ENCODE data around the gene AARS2. TPM values are rescaled to one million over a fixed set of nuclear protein-coding genes. Genes with fewer than 3 reads are reported as not detected.

AARS2 gene
- polyA plus RNA-seq, 2 of the 4 experiments (the other 2 are of a cell fraction): 4.3 to 6.2 TPM

DNA sequence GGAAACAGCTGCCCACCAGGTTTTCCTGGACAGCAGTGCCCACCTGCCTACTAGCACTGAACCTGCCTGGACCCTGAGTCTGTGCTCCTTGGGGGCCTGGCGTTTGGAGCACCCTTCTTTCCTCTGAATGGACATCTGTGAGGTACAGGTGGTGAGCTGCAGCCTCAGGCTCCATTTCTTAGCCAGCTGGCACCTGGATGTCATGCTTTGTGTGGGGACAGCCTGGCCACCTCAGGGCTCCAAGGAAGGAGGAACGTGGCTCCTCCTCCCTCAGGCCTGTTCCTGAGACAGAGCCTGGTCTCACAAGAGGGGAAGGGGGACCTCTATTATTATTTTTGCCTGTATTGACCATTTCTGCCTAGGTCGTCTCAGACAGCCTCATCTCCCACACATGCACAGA is 34.8 kb downstream of the AARS2 start (continued):
- TF ChIP-seq, protein P1, sequence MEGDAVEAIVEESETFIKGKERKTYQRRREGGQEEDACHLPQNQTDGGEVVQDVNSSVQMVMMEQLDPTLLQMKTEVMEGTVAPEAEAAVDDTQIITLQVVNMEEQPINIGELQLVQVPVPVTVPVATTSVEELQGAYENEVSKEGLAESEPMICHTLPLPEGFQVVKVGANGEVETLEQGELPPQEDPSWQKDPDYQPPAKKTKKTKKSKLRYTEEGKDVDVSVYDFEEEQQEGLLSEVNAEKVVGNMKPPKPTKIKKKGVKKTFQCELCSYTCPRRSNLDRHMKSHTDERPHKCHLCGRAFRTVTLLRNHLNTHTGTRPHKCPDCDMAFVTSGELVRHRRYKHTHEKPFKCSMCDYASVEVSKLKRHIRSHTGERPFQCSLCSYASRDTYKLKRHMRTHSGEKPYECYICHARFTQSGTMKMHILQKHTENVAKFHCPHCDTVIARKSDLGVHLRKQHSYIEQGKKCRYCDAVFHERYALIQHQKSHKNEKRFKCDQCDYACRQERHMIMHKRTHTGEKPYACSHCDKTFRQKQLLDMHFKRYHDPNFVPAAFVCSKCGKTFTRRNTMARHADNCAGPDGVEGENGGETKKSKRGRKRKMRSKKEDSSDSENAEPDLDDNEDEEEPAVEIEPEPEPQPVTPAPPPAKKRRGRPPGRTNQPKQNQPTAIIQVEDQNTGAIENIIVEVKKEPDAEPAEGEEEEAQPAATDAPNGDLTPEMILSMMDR (IDR thresholded peaks at IDR 0.05): no peak
- TF ChIP-seq NR3C1 (IDR thresholded peaks at IDR 0.05): no peak
- no peak for TF ChIP-seq HEYL (CRISPR knock-in tag; IDR thresholded peaks at IDR 0.05)
- TF ChIP-seq ZFP36 (IDR thresholded peaks at IDR 0.05; ENCODE audit: borderline replicate concordance, partially characterized antibody): no peak
- no peak for TF ChIP-seq FOSL2 (IDR thresholded peaks at IDR 0.05)
- no peak for TF ChIP-seq FOSL2 (CRISPR knock-in tag; IDR thresholded peaks at IDR 0.05)
- TF ChIP-seq CHD2 (IDR thresholded peaks at IDR 0.05; ENCODE audit: low read length, partially characterized antibody): no peak
- TF ChIP-seq MAFK (IDR thresholded peaks at IDR 0.05; ENCODE audit: partially characterized antibody): no peak
- TF ChIP-seq ZSCAN20 (CRISPR knock-in tag; IDR thresholded peaks at IDR 0.05): no peak
- TF ChIP-seq, protein P2, sequence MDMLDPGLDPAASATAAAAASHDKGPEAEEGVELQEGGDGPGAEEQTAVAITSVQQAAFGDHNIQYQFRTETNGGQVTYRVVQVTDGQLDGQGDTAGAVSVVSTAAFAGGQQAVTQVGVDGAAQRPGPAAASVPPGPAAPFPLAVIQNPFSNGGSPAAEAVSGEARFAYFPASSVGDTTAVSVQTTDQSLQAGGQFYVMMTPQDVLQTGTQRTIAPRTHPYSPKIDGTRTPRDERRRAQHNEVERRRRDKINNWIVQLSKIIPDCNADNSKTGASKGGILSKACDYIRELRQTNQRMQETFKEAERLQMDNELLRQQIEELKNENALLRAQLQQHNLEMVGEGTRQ (IDR thresholded peaks at IDR 0.05): no peak

DNA sequence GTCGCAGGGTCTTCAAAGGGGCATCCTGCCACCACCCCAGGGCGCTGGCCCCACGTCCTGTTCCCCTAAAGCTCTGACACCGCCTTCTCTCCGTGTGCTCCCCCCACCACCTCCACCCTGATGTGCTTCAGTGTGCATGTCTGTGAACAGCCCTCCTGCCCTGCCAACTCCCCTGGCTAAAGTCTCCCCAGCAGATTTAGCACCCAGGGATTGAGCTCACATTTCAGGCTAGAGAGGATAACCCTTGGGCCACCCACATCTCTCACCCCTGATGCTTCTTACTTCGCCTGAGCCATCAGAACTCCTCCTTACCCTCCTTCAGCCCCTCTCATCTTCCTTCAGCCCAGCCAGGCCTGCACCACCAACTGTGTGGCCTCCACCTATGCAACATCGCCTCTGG is 35.4 kb downstream of the AARS2 start:
- WGBS (ENCODE audit: missing lambda C conversion rate): 56% methylated on average over 7 of the region's 7 CpGs
- TF ChIP-seq CEBPB (IDR thresholded peaks at IDR 0.05) (no peak), RFX5 (IDR thresholded peaks at IDR 0.05) (no peak), BHLHE40 (IDR thresholded peaks at IDR 0.05; ENCODE audit: low read depth, low read length) (no peak), RAD21 (conservative IDR thresholded peaks at IDR 0.05 in 1 of 2, IDR thresholded peaks at IDR 0.05 in 1 of 2) (no peak), KDM5A (IDR thresholded peaks at IDR 0.05) (no peak), ZSCAN20 (CRISPR knock-in tag; IDR thresholded peaks at IDR 0.05) (no peak), SMC3 (IDR thresholded peaks at IDR 0.05) (no peak), NPAS2 (CRISPR knock-in tag; IDR thresholded peaks at IDR 0.05; ENCODE audit: borderline replicate concordance) (no peak), NFE2L2 (conservative IDR thresholded peaks at IDR 0.05; ENCODE audit: low read length) (no peak), HOXB5 (CRISPR knock-in tag; IDR thresholded peaks at IDR 0.05) (no peak), HEYL (CRISPR knock-in tag; IDR thresholded peaks at IDR 0.05) (no peak), POLR2A (IDR thresholded peaks at IDR 0.05; ENCODE audit: low read length) (no peak)
- TF ChIP-seq, protein P3, sequence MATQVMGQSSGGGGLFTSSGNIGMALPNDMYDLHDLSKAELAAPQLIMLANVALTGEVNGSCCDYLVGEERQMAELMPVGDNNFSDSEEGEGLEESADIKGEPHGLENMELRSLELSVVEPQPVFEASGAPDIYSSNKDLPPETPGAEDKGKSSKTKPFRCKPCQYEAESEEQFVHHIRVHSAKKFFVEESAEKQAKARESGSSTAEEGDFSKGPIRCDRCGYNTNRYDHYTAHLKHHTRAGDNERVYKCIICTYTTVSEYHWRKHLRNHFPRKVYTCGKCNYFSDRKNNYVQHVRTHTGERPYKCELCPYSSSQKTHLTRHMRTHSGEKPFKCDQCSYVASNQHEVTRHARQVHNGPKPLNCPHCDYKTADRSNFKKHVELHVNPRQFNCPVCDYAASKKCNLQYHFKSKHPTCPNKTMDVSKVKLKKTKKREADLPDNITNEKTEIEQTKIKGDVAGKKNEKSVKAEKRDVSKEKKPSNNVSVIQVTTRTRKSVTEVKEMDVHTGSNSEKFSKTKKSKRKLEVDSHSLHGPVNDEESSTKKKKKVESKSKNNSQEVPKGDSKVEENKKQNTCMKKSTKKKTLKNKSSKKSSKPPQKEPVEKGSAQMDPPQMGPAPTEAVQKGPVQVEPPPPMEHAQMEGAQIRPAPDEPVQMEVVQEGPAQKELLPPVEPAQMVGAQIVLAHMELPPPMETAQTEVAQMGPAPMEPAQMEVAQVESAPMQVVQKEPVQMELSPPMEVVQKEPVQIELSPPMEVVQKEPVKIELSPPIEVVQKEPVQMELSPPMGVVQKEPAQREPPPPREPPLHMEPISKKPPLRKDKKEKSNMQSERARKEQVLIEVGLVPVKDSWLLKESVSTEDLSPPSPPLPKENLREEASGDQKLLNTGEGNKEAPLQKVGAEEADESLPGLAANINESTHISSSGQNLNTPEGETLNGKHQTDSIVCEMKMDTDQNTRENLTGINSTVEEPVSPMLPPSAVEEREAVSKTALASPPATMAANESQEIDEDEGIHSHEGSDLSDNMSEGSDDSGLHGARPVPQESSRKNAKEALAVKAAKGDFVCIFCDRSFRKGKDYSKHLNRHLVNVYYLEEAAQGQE (IDR thresholded peaks at IDR 0.05): no peak
- TF ChIP-seq, protein P4, sequence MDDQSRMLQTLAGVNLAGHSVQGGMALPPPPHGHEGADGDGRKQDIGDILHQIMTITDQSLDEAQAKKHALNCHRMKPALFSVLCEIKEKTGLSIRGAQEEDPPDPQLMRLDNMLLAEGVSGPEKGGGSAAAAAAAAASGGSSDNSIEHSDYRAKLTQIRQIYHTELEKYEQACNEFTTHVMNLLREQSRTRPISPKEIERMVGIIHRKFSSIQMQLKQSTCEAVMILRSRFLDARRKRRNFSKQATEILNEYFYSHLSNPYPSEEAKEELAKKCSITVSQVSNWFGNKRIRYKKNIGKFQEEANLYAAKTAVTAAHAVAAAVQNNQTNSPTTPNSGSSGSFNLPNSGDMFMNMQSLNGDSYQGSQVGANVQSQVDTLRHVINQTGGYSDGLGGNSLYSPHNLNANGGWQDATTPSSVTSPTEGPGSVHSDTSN (IDR thresholded peaks at IDR 0.05): no peak
- DNase-seq (ENCODE audit: low read depth in 1 of 2, low spot score in 1 of 2): no peak
- no peak for FAIRE-seq
- CTCF ChIA-PET: interaction anchor here (0.6 to 5.0 kb wide), 6 partner anchors 10 to 60 kb away, joined by 3 to 29 read pairs (median 4); no protein-coding TSS in a partner anchor
- Histone ChIP-seq H3K4me3 (no peak overlapping the region), H3K4me2 (no peak overlapping the region), H3K9me3 (no peaks in the 10 kb centered on the region), H3K4me1 (no peaks in the 10 kb centered on the region), H3K27ac (no peak overlapping the region)
- POLR2A ChIA-PET: no interaction called here
- ATAC-seq: no peak
